ENCODE data around the gene SIGLEC14.

GRCh38 chr19:51680474-51680873 is 33.8 kb upstream of the SIGLEC14 start:
- TF ChIP-seq, protein P1, sequence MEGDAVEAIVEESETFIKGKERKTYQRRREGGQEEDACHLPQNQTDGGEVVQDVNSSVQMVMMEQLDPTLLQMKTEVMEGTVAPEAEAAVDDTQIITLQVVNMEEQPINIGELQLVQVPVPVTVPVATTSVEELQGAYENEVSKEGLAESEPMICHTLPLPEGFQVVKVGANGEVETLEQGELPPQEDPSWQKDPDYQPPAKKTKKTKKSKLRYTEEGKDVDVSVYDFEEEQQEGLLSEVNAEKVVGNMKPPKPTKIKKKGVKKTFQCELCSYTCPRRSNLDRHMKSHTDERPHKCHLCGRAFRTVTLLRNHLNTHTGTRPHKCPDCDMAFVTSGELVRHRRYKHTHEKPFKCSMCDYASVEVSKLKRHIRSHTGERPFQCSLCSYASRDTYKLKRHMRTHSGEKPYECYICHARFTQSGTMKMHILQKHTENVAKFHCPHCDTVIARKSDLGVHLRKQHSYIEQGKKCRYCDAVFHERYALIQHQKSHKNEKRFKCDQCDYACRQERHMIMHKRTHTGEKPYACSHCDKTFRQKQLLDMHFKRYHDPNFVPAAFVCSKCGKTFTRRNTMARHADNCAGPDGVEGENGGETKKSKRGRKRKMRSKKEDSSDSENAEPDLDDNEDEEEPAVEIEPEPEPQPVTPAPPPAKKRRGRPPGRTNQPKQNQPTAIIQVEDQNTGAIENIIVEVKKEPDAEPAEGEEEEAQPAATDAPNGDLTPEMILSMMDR (IDR thresholded peaks at IDR 0.05; ENCODE audit: low read length), result no peak
- no peak for TF ChIP-seq EZH2 (IDR thresholded peaks at IDR 0.05; ENCODE audit: borderline replicate concordance, low read length)
